Activated CD4-positive, alpha-beta T cell treated with anti-CD3 and anti-CD28 coated beads for 36 hours (primary cell): ENCODE data around the gene SREK1. TPM values are rescaled to one million over a fixed set of nuclear protein-coding genes. Genes with fewer than 3 reads are reported as not detected.

Experiments
- ATAC-seq: fragments of 200-7000 bp; cut with Tn5 transposase; one replicate; pipeline ENCODE4 v1.10.0; 2021; ENCODE audit warnings: mild to moderate bottlenecking, moderate library complexity
- CTCF ChIA-PET: fragments of 350-600 bp; sonication (Branson Sonifier 250); formaldehyde crosslinking; loops from one replicate; lab custom pipeline; 2021; ENCODE audit warnings: antibody characterized with exemption; lab: Charles Lee
- POLR2A ChIA-PET: fragments of 350-600 bp; sonication (Branson Sonifier 250); formaldehyde crosslinking; loops from one replicate; lab custom pipeline; 2021; ENCODE audit warnings: antibody characterized with exemption, inconsistent platforms; lab: Charles Lee
- DNase-seq: peaks from one replicate; pipeline ENCODE4 v3.0.0-alpha.2; 2020
- H3K27ac Mint-ChIP-seq: one replicate; pipeline ENCODE4 v1.8.0; 2021; ENCODE audit warnings: mixed read lengths
- H3K27me3 Mint-ChIP-seq: one replicate; pipeline ENCODE4 v1.8.0; 2021; ENCODE audit warnings: mixed read lengths
- H3K36me3 Mint-ChIP-seq: one replicate; pipeline ENCODE4 v1.8.0; 2021; ENCODE audit warnings: low read depth, mixed read lengths
- H3K4me1 Mint-ChIP-seq: one replicate; pipeline ENCODE4 v1.8.0; 2021; ENCODE audit warnings: mixed read lengths
- H3K4me3 Mint-ChIP-seq: one replicate; pipeline ENCODE4 v1.8.0; 2021; ENCODE audit warnings: mild to moderate bottlenecking, moderate library complexity, mixed read lengths
- H3K9me3 Mint-ChIP-seq: one replicate; pipeline ENCODE4 v1.8.0; 2021; ENCODE audit warnings: low read depth, mixed read lengths
- intact Hi-C, 2 experiments: fragments of 100-400 bp; cut with DNase I in 1 of 2; cut with micrococcal nuclease in 1 of 2; formaldehyde crosslinking; loops; one replicate each; pipeline versions ENCODE4 v1.14.2 to v1.15.1; 2022 to 2024; cut with DNase I, micrococcal nuclease
- total RNA-seq, 2 experiments: library from RNA; stranded (reverse); gene quantifications; one replicate each; pipeline ENCODE4 v1.2.3, GENCODE V29; 2021

The SREK1 gene
- total RNA-seq, 2 experiments from 2014 or later, result 56.1 to 61.3 TPM

GRCh38 chr5:66180282-66181155, 36.4 kb downstream of the SREK1 start:
- peaks cover 52% of the 10 kb centered on the region for H3K36me3 Mint-ChIP-seq
- POLR2A ChIA-PET, result no interaction called here
- DNase-seq, result no peak
- H3K4me1 Mint-ChIP-seq, result peaks cover 17% of the 10 kb centered on the region
- H3K4me3 Mint-ChIP-seq, result no peak overlapping the region
- peak overlapping the region; percentile 33 for H3K27ac Mint-ChIP-seq
- no peaks in the 10 kb centered on the region for H3K27me3 Mint-ChIP-seq
- ATAC-seq, result peak; percentile 61
- CTCF ChIA-PET, result interaction anchor here (1.2 to 3.7 kb wide), 2 partner anchors 10 to 377 kb away, joined by 3 to 22 read pairs; no protein-coding TSS in a partner anchor
- intact Hi-C loops, result no loop called here
- no peaks in the 10 kb centered on the region for H3K9me3 Mint-ChIP-seq

- Mint-ChIP-seq H3K27ac (no peak overlapping the region), H3K4me1 (peaks cover 2% of the 10 kb centered on the region), H3K27me3 (no peaks in the 10 kb centered on the region), H3K9me3 (no peaks in the 10 kb centered on the region), H3K36me3 (peaks cover 15% of the 10 kb centered on the region), H3K4me3 (no peak overlapping the region)
- intact Hi-C loops, result no loop called here
- ChIA-PET CTCF (interaction anchor here (0.7 to 1.2 kb wide), 2 partner anchors 19 to 175 kb away, joined by 3 read pairs; no protein-coding TSS in a partner anchor), POLR2A (interaction anchor here (0.7 kb wide), 1 partner anchor 165 kb away, joined by 3 read pairs; no protein-coding TSS in a partner anchor)
- no peak for DNase-seq
- ATAC-seq, result no peak
Observed at GRCh38 chr5:66186108-66186507, 42.0 kb downstream of the SREK1 start.

DNA sequence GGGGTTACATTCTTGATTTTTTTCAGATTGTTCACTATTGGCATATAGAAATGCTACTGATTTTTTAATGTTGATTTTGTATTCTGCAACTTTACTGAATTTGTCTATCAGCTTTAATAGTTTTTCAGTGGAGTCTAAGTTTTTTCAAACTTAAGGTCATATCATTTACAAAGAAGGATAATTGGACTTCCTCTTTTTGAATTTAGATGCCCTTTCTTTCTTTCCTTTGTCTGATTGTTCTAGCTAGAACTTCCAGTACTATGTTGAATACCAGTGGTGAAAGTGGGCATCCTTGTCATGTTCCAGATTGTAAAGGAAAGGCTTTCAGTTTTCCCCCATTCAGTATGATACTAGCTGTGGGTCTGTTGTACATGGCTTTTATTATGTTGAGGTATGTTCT, 49.3 kb downstream of the SREK1 start:
- no peaks in the 10 kb centered on the region for H3K27me3 Mint-ChIP-seq
- DNase-seq (no peak), ATAC-seq (no peak)
- ChIA-PET CTCF (no interaction called here), POLR2A (no interaction called here)
- H3K9me3 Mint-ChIP-seq, result no peaks in the 10 kb centered on the region
- H3K4me3 Mint-ChIP-seq, result no peak overlapping the region
- H3K27ac Mint-ChIP-seq, result no peak overlapping the region
- no peaks in the 10 kb centered on the region for H3K4me1 Mint-ChIP-seq
- intact Hi-C loops, result no loop called here
- H3K36me3 Mint-ChIP-seq, result peaks cover 7% of the 10 kb centered on the region

GRCh38 chr5:66197764-66198405, 53.8 kb downstream of the SREK1 start:
- Mint-ChIP-seq H3K36me3 (peaks cover 11% of the 10 kb centered on the region), H3K4me3 (no peak overlapping the region), H3K27me3 (no peaks in the 10 kb centered on the region), H3K9me3 (no peaks in the 10 kb centered on the region), H3K4me1 (no peaks in the 10 kb centered on the region), H3K27ac (no peak overlapping the region)
- CTCF ChIA-PET, result interaction anchor here (0.6 kb wide), 1 partner anchor 516 kb away, joined by 3 read pairs; no protein-coding TSS in a partner anchor
- DNase-seq, result no peak
- no peak for ATAC-seq
- POLR2A ChIA-PET, result no interaction called here
- intact Hi-C loops, result no loop called here

DNA sequence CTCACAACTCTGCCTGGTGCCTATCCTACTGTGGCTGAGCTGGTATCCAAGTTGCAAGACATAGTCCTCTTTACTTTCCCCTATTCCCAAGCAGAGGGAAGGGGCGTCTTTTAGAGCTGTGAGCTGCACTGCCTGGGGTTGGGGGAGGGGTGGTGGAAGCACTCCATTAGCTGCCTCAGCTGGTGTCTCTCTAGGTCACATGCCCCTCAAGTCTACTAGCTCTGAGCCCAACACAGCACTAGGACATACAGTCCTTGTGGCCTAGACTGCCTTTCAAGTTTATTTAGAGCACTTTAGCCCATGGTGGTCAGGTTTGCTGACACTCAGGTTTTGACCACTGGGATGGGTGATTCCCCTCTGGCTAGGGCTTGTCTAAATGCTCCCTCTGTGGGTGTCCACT, 54.7 kb downstream of the SREK1 start:
- Mint-ChIP-seq H3K9me3 (no peaks in the 10 kb centered on the region), H3K4me3 (no peak overlapping the region), H3K4me1 (no peaks in the 10 kb centered on the region), H3K27me3 (no peaks in the 10 kb centered on the region), H3K27ac (no peak overlapping the region), H3K36me3 (peaks cover 11% of the 10 kb centered on the region)
- POLR2A ChIA-PET, result no interaction called here
- DNase-seq (no peak), ATAC-seq (no peak)
- intact Hi-C loops, result no loop called here
- CTCF ChIA-PET, result interaction anchor here (0.6 kb wide), 1 partner anchor 517 kb away, joined by 3 read pairs; no protein-coding TSS in a partner anchor

DNA sequence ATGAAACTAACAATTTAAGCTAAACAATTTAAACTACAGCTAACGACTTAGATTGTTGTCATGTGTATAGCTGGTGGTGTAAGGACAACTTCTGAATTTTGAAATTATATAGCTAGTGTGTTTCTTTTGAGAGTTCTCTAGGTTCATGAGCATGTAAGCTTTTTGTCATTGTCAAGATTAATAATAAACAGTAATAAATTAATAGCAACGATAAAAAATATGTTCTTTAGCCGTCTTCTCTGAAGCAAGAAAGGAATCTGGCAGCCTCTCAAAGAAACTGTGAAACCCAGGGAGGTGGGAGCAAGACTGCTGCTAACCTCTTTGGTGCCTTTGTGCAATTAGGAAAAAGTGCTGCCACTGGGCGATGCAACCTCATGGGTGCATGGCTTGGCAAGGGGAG, 59.4 kb downstream of the SREK1 start:
- DNase-seq, result no peak
- H3K36me3 Mint-ChIP-seq, result peaks cover 10% of the 10 kb centered on the region
- no peaks in the 10 kb centered on the region for H3K9me3 Mint-ChIP-seq
- H3K4me3 Mint-ChIP-seq, result no peak overlapping the region
- H3K27me3 Mint-ChIP-seq, result no peaks in the 10 kb centered on the region
- H3K4me1 Mint-ChIP-seq, result no peaks in the 10 kb centered on the region
- ATAC-seq, result no peak
- intact Hi-C loops, result no loop called here
- H3K27ac Mint-ChIP-seq, result no peak overlapping the region
- ChIA-PET POLR2A (interaction anchor here (0.7 kb wide), 1 partner anchor 22 kb away, joined by 3 read pairs; no protein-coding TSS in a partner anchor), CTCF (interaction anchor here (0.6 kb wide), 1 partner anchor 100 kb away, joined by 3 read pairs; no protein-coding TSS in a partner anchor)

DNA sequence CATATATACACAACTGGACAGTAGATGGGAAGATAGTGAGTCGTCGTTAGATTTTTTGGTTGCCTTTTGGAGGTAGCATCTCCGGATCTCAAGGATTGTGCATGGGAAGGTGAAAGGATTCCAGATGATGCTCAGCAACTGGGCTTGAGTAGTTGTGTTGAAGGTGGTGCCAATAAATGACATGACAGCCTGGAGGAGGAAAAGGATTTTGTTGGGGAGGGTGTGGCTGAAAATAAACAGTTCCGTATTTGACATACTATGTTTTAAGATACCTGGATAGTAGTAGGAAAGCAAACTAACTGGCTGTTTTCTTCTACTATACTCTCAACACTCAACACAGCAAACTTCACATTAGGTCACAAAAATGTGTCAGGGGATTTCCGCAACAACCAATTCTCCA, 62.4 kb downstream of the SREK1 start:
- Mint-ChIP-seq H3K36me3 (peaks cover 8% of the 10 kb centered on the region), H3K4me3 (no peak overlapping the region), H3K4me1 (no peaks in the 10 kb centered on the region), H3K27ac (no peak overlapping the region), H3K9me3 (no peaks in the 10 kb centered on the region), H3K27me3 (no peaks in the 10 kb centered on the region)
- CTCF ChIA-PET, result interaction anchor here (0.6 kb wide), 1 partner anchor 205 kb away, joined by 3 read pairs; no protein-coding TSS in a partner anchor
- intact Hi-C loops, result no loop called here
- POLR2A ChIA-PET, result no interaction called here
- no peak for DNase-seq
- no peak for ATAC-seq

- ChIA-PET POLR2A (no interaction called here), CTCF (no interaction called here)
- no peaks in the 10 kb centered on the region for H3K4me1 Mint-ChIP-seq
- H3K9me3 Mint-ChIP-seq, result no peaks in the 10 kb centered on the region
- H3K36me3 Mint-ChIP-seq, result peaks cover 3% of the 10 kb centered on the region
- H3K4me3 Mint-ChIP-seq, result no peak overlapping the region
- intact Hi-C loops, result no loop called here
- ATAC-seq (no peak), DNase-seq (no peak)
- no peaks in the 10 kb centered on the region for H3K27me3 Mint-ChIP-seq
- no peak overlapping the region for H3K27ac Mint-ChIP-seq
Observed at GRCh38 chr5:66207800-66208561, 63.9 kb downstream of the SREK1 start.

- H3K27ac Mint-ChIP-seq, result no peak overlapping the region
- CTCF ChIA-PET, result no interaction called here
- H3K36me3 Mint-ChIP-seq, result peaks cover 3% of the 10 kb centered on the region
- POLR2A ChIA-PET, result no interaction called here
- intact Hi-C loops, result no loop called here
- no peaks in the 10 kb centered on the region for H3K9me3 Mint-ChIP-seq
- ATAC-seq (peak; percentile 57), DNase-seq (peak; percentile 40)
- H3K4me1 Mint-ChIP-seq, result no peaks in the 10 kb centered on the region
- no peaks in the 10 kb centered on the region for H3K27me3 Mint-ChIP-seq
- H3K4me3 Mint-ChIP-seq, result no peak overlapping the region
Observed at GRCh38 chr5:66209350-66209749, 65.2 kb downstream of the SREK1 start.

GRCh38 chr5:66209794-66210193, 65.7 kb downstream of the SREK1 start:
- H3K27me3 Mint-ChIP-seq, result no peaks in the 10 kb centered on the region

GRCh38 chr5:66213533-66213932, 69.4 kb downstream of the SREK1 start:
- H3K9me3 Mint-ChIP-seq, result no peaks in the 10 kb centered on the region
- intact Hi-C loops, result loop anchor here in 1 of 2 experiments (5.0 kb wide), 1 partner anchor 471 kb away; no protein-coding TSS in a partner anchor
- no peaks in the 10 kb centered on the region for H3K36me3 Mint-ChIP-seq
- ATAC-seq (no peak), DNase-seq (peak; percentile 11)
- no peak overlapping the region for H3K27ac Mint-ChIP-seq
- ChIA-PET POLR2A (interaction anchor here (0.6 kb wide), 1 partner anchor 38 kb away, joined by 4 read pairs; no protein-coding TSS in a partner anchor), CTCF (interaction anchor here (0.6 kb wide), 1 partner anchor 14 kb away, joined by 3 read pairs; no protein-coding TSS in a partner anchor)
- H3K4me3 Mint-ChIP-seq, result no peak overlapping the region
- H3K4me1 Mint-ChIP-seq, result no peaks in the 10 kb centered on the region
- H3K27me3 Mint-ChIP-seq, result no peaks in the 10 kb centered on the region

More at GRCh38 chr5:66209794-66210193, 65.7 kb downstream of the SREK1 start:
- DNase-seq, result no peak
- ChIA-PET POLR2A (no interaction called here), CTCF (no interaction called here)
- intact Hi-C loops, result loop anchor here in 1 of 2 experiments (5.0 kb wide), 1 partner anchor 467 kb away; no protein-coding TSS in a partner anchor
- ATAC-seq, result no peak
- peaks cover 3% of the 10 kb centered on the region for H3K36me3 Mint-ChIP-seq
- no peak overlapping the region for H3K4me3 Mint-ChIP-seq
- no peaks in the 10 kb centered on the region for H3K9me3 Mint-ChIP-seq
- no peaks in the 10 kb centered on the region for H3K4me1 Mint-ChIP-seq
- no peak overlapping the region for H3K27ac Mint-ChIP-seq
